DOHH2 (cell line): ENCODE measurements around the gene SYTL1.

Experiments
- CTCF ChIP-seq: fragments of 200-600 bp; sonication (generic); IDR thresholded peaks from one replicate; pipeline ENCODE4 v1.5.1; 2014; ENCODE audit warnings: antibody characterized with exemption, mild to moderate bottlenecking, low read depth, low read length; ENCODE audit not compliant: poor library complexity, severe bottlenecking
- EZH2phosphoT487 ChIP-seq: fragments of 200-600 bp; sonication (generic); IDR thresholded peaks from 2 replicates; pipeline ENCODE4 v1.6.1; 2017; ENCODE audit warnings: borderline replicate concordance, mild to moderate bottlenecking, antibody characterized with exemption, low read length, moderate library complexity, mixed read lengths

GRCh38 chr1:27361044-27361402 is 19.2 kb downstream of the SYTL1 start:
- TF ChIP-seq CTCF (no peak), EZH2phosphoT487 (no peak)
